HepG2 (cell line): Measurements from ENCODE around the gene SYT11. TPM values are rescaled to one million over a fixed set of nuclear protein-coding genes. Genes with fewer than 3 reads are reported as not detected.

Source experiments
- AKAP8 ChIP-seq: sonication (generic); formaldehyde crosslinking; IDR thresholded peaks from 2 replicates; pipeline ENCODE4 v1.5.1; 2020; ENCODE audit warnings: mild to moderate bottlenecking, missing genetic modification reagents
- ARID4A ChIP-seq: sonication (generic); formaldehyde crosslinking; IDR thresholded peaks from 2 replicates; pipeline ENCODE4 v1.5.0; 2020; ENCODE audit warnings: mild to moderate bottlenecking, missing genetic modification reagents, borderline replicate concordance
- FOXC1 ChIP-seq: sonication (generic); formaldehyde crosslinking; IDR thresholded peaks from 2 replicates; pipeline ENCODE4 v1.8.0; 2022; ENCODE audit warnings: mild to moderate bottlenecking, missing genetic modification reagents, borderline replicate concordance
- FOXK2 ChIP-seq: fragments of 450-650 bp; IDR thresholded peaks from 2 replicates; pipeline ENCODE4 v1.6.1; 2016
- GMEB2 ChIP-seq: IDR thresholded peaks from 2 replicates; pipeline ENCODE4 v1.6.1; 2016; ENCODE audit warnings: missing biosample characterization, missing genetic modification reagents, low read depth
- MED1 ChIP-seq: sonication (generic); formaldehyde crosslinking; IDR thresholded peaks from 2 replicates; pipeline ENCODE4 v1.4.0; 2020; ENCODE audit warnings: missing genetic modification reagents
- REXO4 ChIP-seq: sonication (generic); formaldehyde crosslinking; IDR thresholded peaks from 2 replicates; pipeline ENCODE4 v1.8.0; 2022; ENCODE audit warnings: missing genetic modification reagents, mild to moderate bottlenecking, borderline replicate concordance
- THAP11 ChIP-seq: IDR thresholded peaks from 2 replicates; pipeline ENCODE4 v1.6.1; 2016; ENCODE audit warnings: missing biosample characterization, missing genetic modification reagents
- ZNF605 ChIP-seq: sonication (generic); formaldehyde crosslinking; IDR thresholded peaks from 2 replicates; pipeline ENCODE4 v1.8.0; 2022; ENCODE audit warnings: mild to moderate bottlenecking, missing genetic modification reagents
- ZNF878 ChIP-seq: sonication (generic); formaldehyde crosslinking; IDR thresholded peaks from 2 replicates; pipeline ENCODE4 v1.8.1; 2023; ENCODE audit warnings: mild to moderate bottlenecking, missing genetic modification reagents, moderate library complexity
- polyA plus RNA-seq, 8 experiments: library from polyadenylated mRNA; depleted of rRNA in 3 of 8; stranded (reverse) in 7 of 8; unstranded in 1 of 8; fragments of >200 nt; fragmentation: Illumina TruSeq in 4 of 8; extraction: Trizol in 4 of 8; gene quantifications; 2 replicates each; pipeline versions ENCODE4 v1.2.1 to v1.2.3, GENCODE V29; 2011 to 2016; ENCODE audit warnings: low read depth in 4 of 8, missing spikeins in 1 of 8, mixed read lengths in 1 of 8; ENCODE audit not compliant: insufficient read depth in 1 of 8
- total RNA-seq, 5 experiments: library from RNA; depleted of rRNA; stranded (reverse); fragments of >200 nt; fragmentation: Illumina TruSeq; extraction: Trizol; gene quantifications; 2 replicates each; pipeline ENCODE4 v1.2.3, GENCODE V29; 2016; ENCODE audit warnings: low read depth in 1 of 5
- TF ChIP-seq, protein P1 (sequence below): sonication (generic); formaldehyde crosslinking; conservative IDR thresholded peaks from 2 replicates; pipeline ENCODE4 v1.8.0; 2022; ENCODE audit warnings: mild to moderate bottlenecking, moderate library complexity, missing genetic modification reagents
- TF ChIP-seq, protein P2 (sequence below), 2 experiments: sonication (generic) in 1 of 2; formaldehyde crosslinking in 1 of 2; IDR thresholded peaks; 2 replicates each; pipeline versions ENCODE4 v1.4.0 to v1.6.1; 2016 to 2020; ENCODE audit warnings: borderline replicate concordance in 1 of 2, low read depth in 1 of 2, mild to moderate bottlenecking in 1 of 2, missing genetic modification reagents in 1 of 2
- TF ChIP-seq, protein P3 (sequence below): fragments of 450-650 bp; IDR thresholded peaks from 2 replicates; pipeline ENCODE4 v1.6.1; 2016

Gene SYT11
- total and polyA plus RNA-seq, 2 of the 13 experiments (the other 11 are each of a cell fraction or from before 2014, with no cell fraction given): 0.22 to 0.59 TPM

GRCh38 chr1:155856975-155857930 lies 2.1 kb upstream of the SYT11 start, which contains the start of gene GON4L (continued):
- TF ChIP-seq ARID4A (CRISPR knock-in tag) (peak; percentile 89), ZNF878 (CRISPR knock-in tag) (no peak), GMEB2 (CRISPR knock-in tag) (peak; percentile 97), REXO4 (CRISPR knock-in tag) (no peak), FOXK2 (peak; percentile 37; the same call in 1 of the 2 replicates), AKAP8 (CRISPR knock-in tag) (no peak), FOXC1 (CRISPR knock-in tag) (no peak), MED1 (peak; percentile 58), THAP11 (CRISPR knock-in tag) (peak; percentile 93), ZNF605 (CRISPR knock-in tag) (peak; percentile 72)
- TF ChIP-seq, protein P1, sequence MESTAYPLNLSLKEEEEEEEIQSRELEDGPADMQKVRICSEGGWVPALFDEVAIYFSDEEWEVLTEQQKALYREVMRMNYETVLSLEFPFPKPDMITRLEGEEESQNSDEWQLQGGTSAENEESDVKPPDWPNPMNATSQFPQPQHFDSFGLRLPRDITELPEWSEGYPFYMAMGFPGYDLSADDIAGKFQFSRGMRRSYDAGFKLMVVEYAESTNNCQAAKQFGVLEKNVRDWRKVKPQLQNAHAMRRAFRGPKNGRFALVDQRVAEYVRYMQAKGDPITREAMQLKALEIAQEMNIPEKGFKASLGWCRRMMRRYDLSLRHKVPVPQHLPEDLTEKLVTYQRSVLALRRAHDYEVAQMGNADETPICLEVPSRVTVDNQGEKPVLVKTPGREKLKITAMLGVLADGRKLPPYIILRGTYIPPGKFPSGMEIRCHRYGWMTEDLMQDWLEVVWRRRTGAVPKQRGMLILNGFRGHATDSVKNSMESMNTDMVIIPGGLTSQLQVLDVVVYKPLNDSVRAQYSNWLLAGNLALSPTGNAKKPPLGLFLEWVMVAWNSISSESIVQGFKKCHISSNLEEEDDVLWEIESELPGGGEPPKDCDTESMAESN: 0 out of 2 replicates have a peak, but pooled peaks have one; percentile 49
- TF ChIP-seq, protein P2, sequence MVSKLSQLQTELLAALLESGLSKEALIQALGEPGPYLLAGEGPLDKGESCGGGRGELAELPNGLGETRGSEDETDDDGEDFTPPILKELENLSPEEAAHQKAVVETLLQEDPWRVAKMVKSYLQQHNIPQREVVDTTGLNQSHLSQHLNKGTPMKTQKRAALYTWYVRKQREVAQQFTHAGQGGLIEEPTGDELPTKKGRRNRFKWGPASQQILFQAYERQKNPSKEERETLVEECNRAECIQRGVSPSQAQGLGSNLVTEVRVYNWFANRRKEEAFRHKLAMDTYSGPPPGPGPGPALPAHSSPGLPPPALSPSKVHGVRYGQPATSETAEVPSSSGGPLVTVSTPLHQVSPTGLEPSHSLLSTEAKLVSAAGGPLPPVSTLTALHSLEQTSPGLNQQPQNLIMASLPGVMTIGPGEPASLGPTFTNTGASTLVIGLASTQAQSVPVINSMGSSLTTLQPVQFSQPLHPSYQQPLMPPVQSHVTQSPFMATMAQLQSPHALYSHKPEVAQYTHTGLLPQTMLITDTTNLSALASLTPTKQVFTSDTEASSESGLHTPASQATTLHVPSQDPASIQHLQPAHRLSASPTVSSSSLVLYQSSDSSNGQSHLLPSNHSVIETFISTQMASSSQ (IDR thresholded peaks at IDR 0.05; ENCODE audit: low read depth): no peak
- TF ChIP-seq, protein P2 (CRISPR knock-in tag; IDR thresholded peaks at IDR 0.05; ENCODE audit: borderline replicate concordance): no peak
- TF ChIP-seq, protein P3, sequence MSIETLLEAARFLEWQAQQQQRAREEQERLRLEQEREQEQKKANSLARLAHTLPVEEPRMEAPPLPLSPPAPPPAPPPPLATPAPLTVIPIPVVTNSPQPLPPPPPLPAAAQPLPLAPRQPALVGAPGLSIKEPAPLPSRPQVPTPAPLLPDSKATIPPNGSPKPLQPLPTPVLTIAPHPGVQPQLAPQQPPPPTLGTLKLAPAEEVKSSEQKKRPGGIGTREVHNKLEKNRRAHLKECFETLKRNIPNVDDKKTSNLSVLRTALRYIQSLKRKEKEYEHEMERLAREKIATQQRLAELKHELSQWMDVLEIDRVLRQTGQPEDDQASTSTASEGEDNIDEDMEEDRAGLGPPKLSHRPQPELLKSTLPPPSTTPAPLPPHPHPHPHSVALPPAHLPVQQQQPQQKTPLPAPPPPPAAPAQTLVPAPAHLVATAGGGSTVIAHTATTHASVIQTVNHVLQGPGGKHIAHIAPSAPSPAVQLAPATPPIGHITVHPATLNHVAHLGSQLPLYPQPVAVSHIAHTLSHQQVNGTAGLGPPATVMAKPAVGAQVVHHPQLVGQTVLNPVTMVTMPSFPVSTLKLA: peak; percentile 46; the same call in 1 of the 2 replicates
